ENCODE results near the gene MFAP1. TPM values are rescaled to one million over a fixed set of nuclear protein-coding genes. Genes with fewer than 3 reads are reported as not detected.
"Not testable (repeated sequence)": the region's sequence is repeated elsewhere in the genome, so short reads cannot be mapped to it uniquely, and the experiment has no call there.

The MFAP1 gene, protein sequence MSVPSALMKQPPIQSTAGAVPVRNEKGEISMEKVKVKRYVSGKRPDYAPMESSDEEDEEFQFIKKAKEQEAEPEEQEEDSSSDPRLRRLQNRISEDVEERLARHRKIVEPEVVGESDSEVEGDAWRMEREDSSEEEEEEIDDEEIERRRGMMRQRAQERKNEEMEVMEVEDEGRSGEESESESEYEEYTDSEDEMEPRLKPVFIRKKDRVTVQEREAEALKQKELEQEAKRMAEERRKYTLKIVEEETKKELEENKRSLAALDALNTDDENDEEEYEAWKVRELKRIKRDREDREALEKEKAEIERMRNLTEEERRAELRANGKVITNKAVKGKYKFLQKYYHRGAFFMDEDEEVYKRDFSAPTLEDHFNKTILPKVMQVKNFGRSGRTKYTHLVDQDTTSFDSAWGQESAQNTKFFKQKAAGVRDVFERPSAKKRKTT
- 19.8 TPM for total RNA-seq
- long read RNA-seq, transcript MFAP1-201 (9 exons, 2,155 nt) = major isoform, 27 of 29 reads
- long read RNA-seq, partial matches to known transcripts = 2 of 29 reads
- long read RNA-seq, other reads (novel, unspliced or antisense) = 0 of 29 reads

- intact Hi-C loops (cut with DNase I) = loop anchor here (2.0 kb wide), 1 partner anchor 24 kb away; the partner anchor contains the start of genes HYPK and SERINC4
- peak; percentile 97 for DNase-seq (ENCODE audit: low spot score)
Measured at GRCh38 chr15:43824302-43825246, at the start of gene MFAP1. TSS of gene MFAP1 (minus strand) at chr15:43824690. CDS start at chr15:43824569, 121 bp downstream.

GRCh38 chr15:43873651-43874050 lies 49.2 kb upstream of the MFAP1 start:
- no peak for DNase-seq (ENCODE audit: low spot score)
- intact Hi-C loops (cut with DNase I) = loop anchor here (5.0 kb wide), 1 partner anchor 194 kb away; no protein-coding TSS in a partner anchor

DNA sequence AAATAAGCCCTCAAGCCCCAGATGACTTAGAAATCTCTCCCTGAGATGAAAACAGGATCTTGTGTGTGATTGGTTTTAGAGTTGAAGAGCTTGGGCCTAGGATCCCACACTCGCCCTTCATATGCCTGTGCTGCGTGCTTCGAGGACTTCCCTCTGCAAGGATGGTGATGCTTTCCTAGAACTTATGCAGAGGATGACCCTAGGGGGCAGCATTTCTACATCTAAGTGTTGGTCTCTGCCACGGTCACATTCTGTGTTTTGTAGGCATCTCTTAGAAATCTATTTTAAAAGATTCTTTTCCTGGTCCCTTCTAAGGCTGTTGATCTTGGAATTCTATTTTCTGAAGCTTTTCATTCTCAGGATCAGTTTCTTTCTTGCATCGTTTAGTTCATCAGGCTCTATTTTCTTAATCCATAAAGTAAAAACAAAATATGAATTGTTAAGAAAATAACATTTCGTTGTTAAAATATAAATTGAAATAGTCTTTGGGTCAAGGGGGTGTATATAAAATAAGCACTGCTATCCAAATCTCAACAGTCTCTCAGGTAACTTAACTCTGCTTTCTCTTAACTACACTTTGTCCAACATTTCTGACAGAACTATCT lies 48.0 kb upstream of the MFAP1 start:
- intact Hi-C loops (cut with DNase I) = loop anchor here (5.0 kb wide), 1 partner anchor 195 kb away; no protein-coding TSS in a partner anchor
- DNase-seq (ENCODE audit: low spot score) = no peak

GRCh38 chr15:43871835-43872234 lies 47.3 kb upstream of the MFAP1 start:
- intact Hi-C loops (cut with DNase I) = loop anchor here (5.0 kb wide), 1 partner anchor 195 kb away; no protein-coding TSS in a partner anchor
- DNase-seq (ENCODE audit: low spot score) = no peak

DNA sequence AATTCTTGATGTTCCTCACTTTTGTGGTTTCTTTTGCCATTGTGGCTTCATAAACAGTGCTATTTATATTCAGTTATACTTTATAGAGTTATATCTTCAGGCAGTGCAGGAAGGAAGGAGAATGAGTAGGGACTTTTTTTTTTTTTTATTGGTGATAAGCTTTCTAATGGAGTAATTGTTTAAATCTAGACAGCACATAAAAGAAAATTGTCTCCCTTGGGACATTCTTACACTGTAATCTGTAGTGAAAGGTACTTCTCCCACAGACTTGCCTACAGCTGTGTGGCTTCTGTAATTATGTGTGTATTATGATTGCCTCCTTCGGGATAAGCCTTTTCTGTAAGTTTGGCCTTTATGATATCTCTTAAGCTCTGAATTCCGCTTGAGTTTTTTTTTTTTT lies 43.9 kb upstream of the MFAP1 start:
- no peak for DNase-seq (ENCODE audit: low spot score)
- intact Hi-C loops (cut with DNase I) = no loop called here

- no peak for DNase-seq (ENCODE audit: low spot score)
- intact Hi-C loops (cut with DNase I) = no loop called here
Measured at GRCh38 chr15:43867096-43867495, 42.6 kb upstream of the MFAP1 start.

GRCh38 chr15:43866636-43867035 lies 42.1 kb upstream of the MFAP1 start:
- intact Hi-C loops (cut with DNase I); DNase-seq (ENCODE audit: low spot score): not testable (repeated sequence)

- DNase-seq (ENCODE audit: low spot score) = no peak
- intact Hi-C loops (cut with DNase I) = no loop called here
Measured at GRCh38 chr15:43859546-43859945, 35.1 kb upstream of the MFAP1 start.

DNA sequence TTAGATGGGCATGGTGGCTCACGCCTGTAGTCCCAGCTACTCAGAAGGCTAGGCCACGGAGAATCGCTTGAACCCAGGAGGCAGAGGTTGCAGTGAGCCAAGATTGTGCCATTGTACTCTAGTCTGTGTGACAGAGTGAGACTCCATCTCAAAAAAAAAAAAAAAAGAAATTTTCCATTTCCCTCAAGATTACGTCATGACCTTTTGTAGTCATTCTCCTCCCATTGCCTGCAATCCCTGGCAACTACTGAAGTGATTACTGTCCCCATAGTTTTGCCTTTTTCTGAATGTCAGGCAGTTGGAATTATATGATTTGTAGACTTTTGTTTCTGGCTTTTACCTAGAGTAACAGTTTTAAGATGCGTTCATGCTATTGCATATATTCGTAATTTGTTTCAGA lies 30.3 kb upstream of the MFAP1 start:
- intact Hi-C loops (cut with DNase I) = no loop called here
- no peak for DNase-seq (ENCODE audit: low spot score)

DNA sequence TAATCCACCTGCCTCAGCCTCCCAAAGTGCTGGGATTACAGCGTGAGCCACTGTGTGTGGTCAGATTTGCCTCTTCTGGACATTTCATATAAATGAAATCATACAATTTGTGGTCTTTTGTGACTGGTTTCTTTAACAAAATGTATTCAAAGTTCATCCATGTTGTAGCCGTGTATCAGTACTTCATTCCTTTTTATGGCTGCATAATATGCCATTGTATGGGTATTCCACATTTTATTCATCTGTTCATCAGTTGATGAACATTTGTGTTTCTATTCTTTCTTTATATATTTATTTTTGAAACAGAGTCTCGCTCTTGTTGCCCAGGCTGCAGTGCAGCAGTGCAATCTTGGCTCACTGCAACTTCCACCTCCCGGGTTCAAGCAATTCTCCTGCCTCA lies 28.1 kb upstream of the MFAP1 start:
- intact Hi-C loops (cut with DNase I) = no loop called here
- DNase-seq (ENCODE audit: low spot score) = no peak

GRCh38 chr15:43851251-43851650 lies 26.8 kb upstream of the MFAP1 start:
- intact Hi-C loops (cut with DNase I) = no loop called here
- no peak for DNase-seq (ENCODE audit: low spot score)

DNA sequence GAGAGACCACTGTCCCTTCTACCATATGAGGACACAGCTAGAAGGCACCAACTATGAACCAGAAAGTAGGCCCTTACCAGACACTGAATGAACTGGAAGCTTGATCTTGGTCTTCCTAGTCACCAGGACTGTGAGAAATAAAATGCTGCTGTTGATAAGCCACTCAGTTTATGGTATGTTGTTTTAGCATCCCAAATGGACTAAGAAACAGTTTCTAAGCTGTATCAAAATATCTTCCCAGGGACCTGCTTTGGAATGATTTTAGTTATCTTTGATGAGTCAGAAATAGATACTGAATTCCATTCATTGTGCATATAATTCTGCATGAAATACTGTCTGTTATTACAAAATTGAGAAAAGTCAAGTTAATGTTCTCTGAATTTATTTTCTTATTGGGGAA lies 20.9 kb upstream of the MFAP1 start:
- intact Hi-C loops (cut with DNase I) = no loop called here
- DNase-seq (ENCODE audit: low spot score) = no peak

GRCh38 chr15:43832485-43832884 lies 8.0 kb upstream of the MFAP1 start:
- intact Hi-C loops (cut with DNase I); DNase-seq (ENCODE audit: low spot score): not testable (repeated sequence)

DNA sequence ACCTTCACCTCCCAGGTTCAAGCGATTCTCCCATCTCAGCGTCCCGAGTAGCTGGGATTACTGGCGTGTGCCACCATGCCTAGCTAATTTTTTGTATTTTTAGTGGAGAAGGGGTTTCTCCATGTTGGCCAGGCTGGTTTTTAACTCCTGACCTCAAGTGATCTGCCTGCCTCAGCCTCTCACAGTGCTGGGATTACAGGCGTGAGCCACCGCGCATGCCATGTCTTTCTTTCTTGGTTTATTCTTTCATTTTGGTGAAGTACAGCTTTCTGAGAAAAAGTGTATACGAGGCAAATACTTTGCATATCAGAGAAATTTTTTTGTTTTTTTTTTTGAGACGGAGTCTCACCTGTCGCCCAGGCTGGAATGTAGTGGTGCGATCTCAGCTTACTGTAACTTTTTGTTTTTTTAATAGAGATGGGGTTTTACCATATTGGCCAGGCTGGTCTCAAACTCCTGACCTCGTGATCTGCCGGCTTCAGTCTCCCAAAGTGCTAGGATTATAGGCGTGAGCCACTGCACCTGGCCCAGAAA lies 7.1 kb upstream of the MFAP1 start:
- DNase-seq (ENCODE audit: low spot score); intact Hi-C loops (cut with DNase I): not testable (repeated sequence)

- DNase-seq (ENCODE audit: low spot score); intact Hi-C loops (cut with DNase I): not testable (repeated sequence)
Measured at GRCh38 chr15:43830691-43831275, 6.3 kb upstream of the MFAP1 start.

DNA sequence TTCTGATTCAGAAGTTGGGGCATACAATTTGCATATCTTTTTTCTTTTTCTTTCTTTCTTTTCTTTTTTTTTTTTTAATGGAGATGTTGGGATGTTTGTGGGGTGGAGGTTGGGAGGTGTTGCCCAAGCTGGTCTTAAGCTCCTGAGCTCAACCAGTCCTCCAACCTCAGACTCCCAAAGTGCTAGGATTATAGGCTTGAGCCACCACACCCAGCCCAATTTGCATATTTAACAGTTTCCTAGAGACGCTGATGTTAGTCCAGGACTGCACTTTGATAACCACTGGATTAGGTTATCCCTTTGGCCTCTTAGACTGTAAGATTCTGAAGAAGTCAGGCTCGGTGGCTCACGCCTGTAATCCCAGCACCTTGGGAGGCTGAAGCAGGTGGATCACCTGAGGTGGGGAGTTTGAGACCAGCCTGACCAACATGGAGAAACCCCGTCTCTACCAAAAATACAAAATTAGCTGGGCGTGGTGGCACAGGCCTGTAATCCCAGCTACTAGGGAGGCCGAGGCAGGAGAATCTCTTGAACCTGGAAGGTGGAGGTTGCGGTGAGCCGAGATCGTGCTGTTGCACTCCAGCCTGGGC lies 5.6 kb upstream of the MFAP1 start:
- intact Hi-C loops (cut with DNase I) = not testable (repeated sequence)

DNA sequence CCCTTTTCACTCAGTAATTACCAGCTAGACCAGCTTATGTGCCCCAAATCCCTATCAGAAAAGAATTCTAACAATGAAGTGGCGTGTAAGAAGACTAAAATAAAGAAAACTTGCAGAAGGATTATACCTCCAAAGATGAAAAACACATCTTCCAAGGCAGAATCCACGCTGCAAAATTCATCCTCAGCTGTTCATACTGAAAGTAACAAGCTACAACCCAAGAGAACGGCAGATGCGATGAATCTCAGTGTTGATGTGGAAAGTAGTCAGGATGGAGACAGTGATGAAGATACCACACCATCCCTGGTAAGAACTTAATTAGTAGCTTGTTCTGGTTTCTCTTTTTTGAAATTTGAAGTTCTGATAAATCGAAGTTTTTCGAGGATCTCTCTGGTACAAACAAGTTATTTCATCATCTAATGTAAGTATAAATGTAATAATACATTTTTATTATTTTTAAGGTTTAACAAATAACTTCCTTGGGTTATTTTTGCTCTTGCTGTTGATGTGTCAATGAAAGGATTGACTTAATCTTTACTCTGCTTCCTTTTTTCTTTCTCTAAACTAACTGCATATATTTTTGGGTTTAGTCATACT lies 3.7 kb upstream of the MFAP1 start:
- intact Hi-C loops (cut with DNase I) = no loop called here
- DNase-seq (ENCODE audit: low spot score) = no peak

More for the DNA sequence above, 5.6 kb upstream of the MFAP1 start:
- DNase-seq (ENCODE audit: low spot score) = not testable (repeated sequence)

Measured in cardiac septum (tissue), 1 donor.